Breast epithelium (tissue), 3 donors: ENCODE measurements around the gene UBE3C.

Experiments
- POLR2A ChIP-seq: fragments of 450-650 bp; IDR thresholded peaks from one replicate; pipeline ENCODE4 v1.6.1; 2016; ENCODE audit warnings: antibody characterized with exemption, mild to moderate bottlenecking, moderate library complexity
- POLR2AphosphoS5 ChIP-seq, 3 donors: sonication (generic); formaldehyde crosslinking; IDR thresholded peaks; one replicate each; pipeline ENCODE4 v1.6.1; 2017; ENCODE audit warnings: antibody characterized with exemption in 3 of 3
- TF ChIP-seq, protein P1 (sequence below), 3 donors: fragments of 450-650 bp; IDR thresholded peaks; one replicate each; pipeline ENCODE4 v1.5.1; 2016 to 2017; ENCODE audit warnings: antibody characterized with exemption in 3 of 3, mild to moderate bottlenecking in 3 of 3, moderate library complexity in 3 of 3

GRCh38 chr7:157268540-157268939 lies 129.8 kb downstream of the UBE3C start:
- TF ChIP-seq, protein P1, sequence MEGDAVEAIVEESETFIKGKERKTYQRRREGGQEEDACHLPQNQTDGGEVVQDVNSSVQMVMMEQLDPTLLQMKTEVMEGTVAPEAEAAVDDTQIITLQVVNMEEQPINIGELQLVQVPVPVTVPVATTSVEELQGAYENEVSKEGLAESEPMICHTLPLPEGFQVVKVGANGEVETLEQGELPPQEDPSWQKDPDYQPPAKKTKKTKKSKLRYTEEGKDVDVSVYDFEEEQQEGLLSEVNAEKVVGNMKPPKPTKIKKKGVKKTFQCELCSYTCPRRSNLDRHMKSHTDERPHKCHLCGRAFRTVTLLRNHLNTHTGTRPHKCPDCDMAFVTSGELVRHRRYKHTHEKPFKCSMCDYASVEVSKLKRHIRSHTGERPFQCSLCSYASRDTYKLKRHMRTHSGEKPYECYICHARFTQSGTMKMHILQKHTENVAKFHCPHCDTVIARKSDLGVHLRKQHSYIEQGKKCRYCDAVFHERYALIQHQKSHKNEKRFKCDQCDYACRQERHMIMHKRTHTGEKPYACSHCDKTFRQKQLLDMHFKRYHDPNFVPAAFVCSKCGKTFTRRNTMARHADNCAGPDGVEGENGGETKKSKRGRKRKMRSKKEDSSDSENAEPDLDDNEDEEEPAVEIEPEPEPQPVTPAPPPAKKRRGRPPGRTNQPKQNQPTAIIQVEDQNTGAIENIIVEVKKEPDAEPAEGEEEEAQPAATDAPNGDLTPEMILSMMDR (IDR thresholded peaks at IDR 0.05): no peak
- TF ChIP-seq POLR2A (no peak), POLR2AphosphoS5 (IDR thresholded peaks at IDR 0.05) (no peak)
